GM12878 (cell line): ENCODE measurements around the gene SRP72. TPM values are rescaled to one million over a fixed set of nuclear protein-coding genes. Genes with fewer than 3 reads are reported as not detected.

Source experiments
- BCL11A ChIP-seq: IDR thresholded peaks from 2 replicates; pipeline ENCODE4 v1.6.1; 2011; ENCODE audit warnings: low read depth, low read length
- BRCA1 ChIP-seq: IDR thresholded peaks from 2 replicates; pipeline ENCODE4 v1.6.1; 2011; ENCODE audit warnings: low read depth, low read length, improper control_type of control experiment
- CREB1 ChIP-seq: IDR thresholded peaks from 2 replicates; pipeline ENCODE4 v1.6.1; 2012; ENCODE audit warnings: low read depth, mild to moderate bottlenecking, inconsistent platforms
- E2F8 ChIP-seq: fragments of 450-650 bp; IDR thresholded peaks from 2 replicates; pipeline ENCODE4 v1.6.1; 2018; ENCODE audit warnings: mild to moderate bottlenecking, low read depth, moderate library complexity; ENCODE audit not compliant: partially characterized antibody
- E4F1 ChIP-seq: fragments of 450-650 bp; IDR thresholded peaks from 2 replicates; pipeline ENCODE4 v1.6.1; 2018; ENCODE audit warnings: borderline replicate concordance, mild to moderate bottlenecking; ENCODE audit not compliant: partially characterized antibody
- GATAD2B ChIP-seq: fragments of 450-650 bp; conservative IDR thresholded peaks from 2 replicates; pipeline ENCODE4 v1.6.1; 2017; ENCODE audit warnings: low read depth, mild to moderate bottlenecking, moderate library complexity
- HDGF ChIP-seq: fragments of 450-650 bp; IDR thresholded peaks from 2 replicates; pipeline ENCODE4 v1.6.1; 2016; ENCODE audit warnings: antibody characterized with exemption
- KDM1A ChIP-seq: fragments of 200-600 bp; sonication (generic); IDR thresholded peaks from 2 replicates; pipeline ENCODE4 v1.6.1; 2016; ENCODE audit warnings: borderline replicate concordance
- KLF5 ChIP-seq: fragments of 450-650 bp; IDR thresholded peaks from 2 replicates; pipeline ENCODE4 v1.6.1; 2014; ENCODE audit warnings: mild to moderate bottlenecking; ENCODE audit not compliant: partially characterized antibody
- LARP7 ChIP-seq: fragments of 450-650 bp; IDR thresholded peaks from 2 replicates; pipeline ENCODE4 v1.6.1; 2017; ENCODE audit warnings: mild to moderate bottlenecking
- MEF2A ChIP-seq: IDR thresholded peaks from 2 replicates; pipeline ENCODE4 v1.6.1; 2011; ENCODE audit warnings: low read depth, mild to moderate bottlenecking, low read length, moderate library complexity; ENCODE audit not compliant: insufficient read depth
- MEF2B ChIP-seq: fragments of 450-650 bp; IDR thresholded peaks from 2 replicates; pipeline ENCODE4 v1.6.1; 2018; ENCODE audit warnings: mild to moderate bottlenecking, moderate library complexity; ENCODE audit not compliant: partially characterized antibody, poor library complexity, severe bottlenecking
- MXI1 ChIP-seq: fragments of 150-350 bp; IDR thresholded peaks from 2 replicates; pipeline ENCODE4 v1.6.1; 2011; ENCODE audit warnings: low read depth, mild to moderate bottlenecking, inconsistent platforms, low read length, improper control_type of control experiment
- NFXL1 ChIP-seq: fragments of 450-650 bp; IDR thresholded peaks from 2 replicates; pipeline ENCODE4 v1.6.1; 2017; ENCODE audit warnings: antibody characterized with exemption, mild to moderate bottlenecking, borderline replicate concordance
- NR2F1 ChIP-seq: fragments of 450-650 bp; conservative IDR thresholded peaks from 2 replicates; pipeline ENCODE4 v1.6.1; 2017; ENCODE audit warnings: mild to moderate bottlenecking
- POLR2AphosphoS5 ChIP-seq: IDR thresholded peaks from 2 replicates; pipeline ENCODE4 v1.6.1; 2011; ENCODE audit warnings: mild to moderate bottlenecking, low read length, inconsistent platforms
- RELA ChIP-seq: fragments of 450-650 bp; IDR thresholded peaks from 2 replicates; pipeline ENCODE4 v1.8.0; 2014; ENCODE audit warnings: borderline replicate concordance; ENCODE audit not compliant: partially characterized antibody
- SIX5 ChIP-seq: IDR thresholded peaks from 2 replicates; pipeline ENCODE4 v1.6.1; 2011; ENCODE audit warnings: mild to moderate bottlenecking, low read depth, low read length, moderate library complexity; ENCODE audit not compliant: severe bottlenecking
- STAT1 ChIP-seq: fragments of 450-650 bp; conservative IDR thresholded peaks from 2 replicates; pipeline ENCODE4 v1.6.1; 2014; ENCODE audit warnings: antibody characterized with exemption, mild to moderate bottlenecking
- TAF1 ChIP-seq: IDR thresholded peaks from 2 replicates; pipeline ENCODE4 v1.6.1; 2011; ENCODE audit warnings: mild to moderate bottlenecking, low read depth, low read length, borderline replicate concordance
- USF1 ChIP-seq: IDR thresholded peaks from 2 replicates; pipeline ENCODE4 v1.6.1; 2011; ENCODE audit warnings: borderline replicate concordance, low read depth, mild to moderate bottlenecking, moderate library complexity, mixed read lengths, low read length; ENCODE audit not compliant: insufficient read depth; ENCODE audit errors: extremely low read length
- ZNF24 ChIP-seq: fragments of 450-650 bp; IDR thresholded peaks from 2 replicates; pipeline ENCODE4 v1.6.1; 2017; ENCODE audit warnings: antibody characterized with exemption, mild to moderate bottlenecking
- polyA plus RNA-seq, 11 experiments: library from polyadenylated mRNA; depleted of rRNA in 4 of 11; unstranded in 6 of 11; stranded (reverse) in 5 of 11; fragments of >200 nt; fragmentation: Nextera tagmentation in 4 of 11; fragmentation: Illumina TruSeq in 1 of 11; extraction: Ambion mirVana in 4 of 11; extraction: Trizol in 1 of 11; gene quantifications; 1 replicate in 1 of 11; 2 replicates in 10 of 11; pipeline versions ENCODE4 v1.2.1 to v1.2.3, GENCODE V29; 2011 to 2016; ENCODE audit warnings: inconsistent platforms in 2 of 11, missing spikeins in 2 of 11, low read depth in 1 of 11
- total RNA-seq, 4 experiments: library from RNA; depleted of rRNA in 3 of 4; stranded (reverse); fragments of >200 nt in 3 of 4; fragmentation: Illumina TruSeq in 1 of 4; extraction: Trizol in 1 of 4; gene quantifications; 2 replicates each; pipeline versions ENCODE4 v1.2.1 to v1.2.3, GENCODE V29; 2013 to 2021
- TF ChIP-seq, protein P1 (sequence below): fragments of 450-650 bp; IDR thresholded peaks from 2 replicates; pipeline ENCODE4 v1.6.1; 2016; ENCODE audit warnings: mild to moderate bottlenecking

SRP72 gene
- total and polyA plus RNA-seq, 10 of the 15 experiments (the other 5 are each of a cell fraction or from before 2014, with no cell fraction given), result 61.6 to 186 (median 133) TPM

DNA sequence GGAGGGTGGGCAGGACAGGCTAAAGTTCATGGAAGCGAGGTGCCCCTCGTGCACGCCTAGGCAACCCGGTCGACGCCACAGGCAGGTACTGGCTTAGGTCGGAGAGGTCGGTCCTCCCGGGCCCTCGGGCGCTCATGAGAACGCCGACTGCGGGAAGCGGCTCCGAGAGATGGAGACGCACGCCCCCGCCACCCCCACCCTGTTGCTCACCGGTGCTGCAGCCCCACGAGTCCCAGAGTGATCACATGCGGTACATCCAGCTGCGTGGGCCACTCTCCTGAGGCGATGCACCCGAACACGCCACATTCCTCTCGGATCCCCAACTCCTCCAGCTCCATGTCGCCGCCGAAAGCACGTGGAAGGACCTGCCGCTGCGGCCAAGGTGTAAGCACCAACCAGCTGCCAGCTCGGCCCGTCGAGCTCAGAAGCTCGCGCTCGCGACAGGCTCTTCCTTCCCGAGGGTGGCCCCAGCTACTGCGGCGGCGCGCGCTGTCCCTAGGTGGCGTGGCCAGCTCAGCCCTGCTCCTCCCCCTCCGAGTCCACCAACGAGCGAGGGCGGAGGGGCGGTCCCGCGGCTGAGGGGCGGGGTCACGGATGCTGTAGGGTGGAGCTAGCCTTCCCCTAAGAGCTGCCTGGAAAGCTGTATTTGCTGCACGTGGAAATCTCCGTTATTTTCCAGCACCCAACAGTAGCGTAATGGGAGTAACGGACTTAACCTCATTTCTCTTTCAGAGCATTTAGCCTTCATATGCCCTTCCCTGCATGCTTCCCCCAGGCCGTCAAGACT lies 32.1 kb upstream of the SRP72 start, which contains the start of gene PPAT (continued):
- TF ChIP-seq USF1 (peak; percentile 58), MEF2B (peak; percentile 62), POLR2AphosphoS5 (peak; percentile 78; the same call in 1 of the 2 replicates), E4F1 (no peak), STAT1 (0 out of 2 replicates have a peak, but pooled peaks have one; percentile 39), TAF1 (peak; percentile 56; the same call in 1 of the 2 replicates), KDM1A (no peak), E2F8 (peak; percentile 84), ZNF24 (0 out of 2 replicates have a peak, but pooled peaks have one; percentile 16), KLF5 (peak; percentile 98), GATAD2B (no peak; the same call in none of the 2 replicates), LARP7 (peak; percentile 51), RELA (peak; percentile 40), NFXL1 (no peak), MXI1 (peak; percentile 88), NR2F1 (0 out of 2 replicates have a peak, but pooled peaks have one; percentile 15), SIX5 (no peak), BCL11A (no peak), MEF2A (no peak), BRCA1 (no peak), CREB1 (0 out of 2 replicates have a peak, but pooled peaks have one; percentile 38), HDGF (peak; percentile 96)
- TF ChIP-seq, protein P1, sequence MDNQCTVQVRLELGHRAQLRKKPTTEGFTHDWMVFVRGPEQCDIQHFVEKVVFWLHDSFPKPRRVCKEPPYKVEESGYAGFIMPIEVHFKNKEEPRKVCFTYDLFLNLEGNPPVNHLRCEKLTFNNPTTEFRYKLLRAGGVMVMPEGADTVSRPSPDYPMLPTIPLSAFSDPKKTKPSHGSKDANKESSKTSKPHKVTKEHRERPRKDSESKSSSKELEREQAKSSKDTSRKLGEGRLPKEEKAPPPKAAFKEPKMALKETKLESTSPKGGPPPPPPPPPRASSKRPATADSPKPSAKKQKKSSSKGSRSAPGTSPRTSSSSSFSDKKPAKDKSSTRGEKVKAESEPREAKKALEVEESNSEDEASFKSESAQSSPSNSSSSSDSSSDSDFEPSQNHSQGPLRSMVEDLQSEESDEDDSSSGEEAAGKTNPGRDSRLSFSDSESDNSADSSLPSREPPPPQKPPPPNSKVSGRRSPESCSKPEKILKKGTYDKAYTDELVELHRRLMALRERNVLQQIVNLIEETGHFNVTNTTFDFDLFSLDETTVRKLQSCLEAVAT, result no peak
